D721Med (cell line): ENCODE measurements around the gene MAP4.

Experiments used
- DNase-seq: peaks from one replicate; pipeline ENCODE4 v3.0.0; 2011; ENCODE audit warnings: low spot score; ENCODE audit not compliant: insufficient read length
- FAIRE-seq: peaks from 2 replicates; lab custom pipeline; 2011; peaks lifted over from hg19 to GRCh38; lab: Jason Lieb, UNC
- TF ChIP-seq, protein P1 (sequence below): IDR thresholded peaks from 2 replicates; pipeline ENCODE4 v1.5.1; 2012; ENCODE audit warnings: mild to moderate bottlenecking, control low read depth; ENCODE audit not compliant: insufficient read depth; ENCODE audit errors: missing control alignments

Gene MAP4

DNA sequence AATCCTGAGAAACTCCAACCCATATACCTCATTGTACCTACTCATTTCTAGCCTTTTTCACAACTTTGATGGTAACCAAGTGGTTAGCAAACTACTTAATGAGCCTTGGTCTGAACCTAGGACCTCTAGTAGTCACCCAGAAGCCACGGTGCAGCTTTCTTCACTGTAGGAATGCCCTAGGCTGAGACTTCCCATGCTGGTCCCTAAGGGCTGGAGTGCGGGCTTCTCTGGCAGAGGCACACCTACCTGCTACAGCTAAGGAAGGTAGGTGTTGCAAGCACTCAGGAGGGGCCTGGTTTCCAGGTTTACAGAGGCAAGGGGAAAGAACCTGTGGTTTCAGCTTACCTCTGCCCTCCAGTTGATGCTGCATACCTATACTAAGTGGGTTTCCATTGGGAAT is 147.9 kb downstream of the MAP4 start:
- TF ChIP-seq, protein P1, sequence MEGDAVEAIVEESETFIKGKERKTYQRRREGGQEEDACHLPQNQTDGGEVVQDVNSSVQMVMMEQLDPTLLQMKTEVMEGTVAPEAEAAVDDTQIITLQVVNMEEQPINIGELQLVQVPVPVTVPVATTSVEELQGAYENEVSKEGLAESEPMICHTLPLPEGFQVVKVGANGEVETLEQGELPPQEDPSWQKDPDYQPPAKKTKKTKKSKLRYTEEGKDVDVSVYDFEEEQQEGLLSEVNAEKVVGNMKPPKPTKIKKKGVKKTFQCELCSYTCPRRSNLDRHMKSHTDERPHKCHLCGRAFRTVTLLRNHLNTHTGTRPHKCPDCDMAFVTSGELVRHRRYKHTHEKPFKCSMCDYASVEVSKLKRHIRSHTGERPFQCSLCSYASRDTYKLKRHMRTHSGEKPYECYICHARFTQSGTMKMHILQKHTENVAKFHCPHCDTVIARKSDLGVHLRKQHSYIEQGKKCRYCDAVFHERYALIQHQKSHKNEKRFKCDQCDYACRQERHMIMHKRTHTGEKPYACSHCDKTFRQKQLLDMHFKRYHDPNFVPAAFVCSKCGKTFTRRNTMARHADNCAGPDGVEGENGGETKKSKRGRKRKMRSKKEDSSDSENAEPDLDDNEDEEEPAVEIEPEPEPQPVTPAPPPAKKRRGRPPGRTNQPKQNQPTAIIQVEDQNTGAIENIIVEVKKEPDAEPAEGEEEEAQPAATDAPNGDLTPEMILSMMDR: no peak

DNA sequence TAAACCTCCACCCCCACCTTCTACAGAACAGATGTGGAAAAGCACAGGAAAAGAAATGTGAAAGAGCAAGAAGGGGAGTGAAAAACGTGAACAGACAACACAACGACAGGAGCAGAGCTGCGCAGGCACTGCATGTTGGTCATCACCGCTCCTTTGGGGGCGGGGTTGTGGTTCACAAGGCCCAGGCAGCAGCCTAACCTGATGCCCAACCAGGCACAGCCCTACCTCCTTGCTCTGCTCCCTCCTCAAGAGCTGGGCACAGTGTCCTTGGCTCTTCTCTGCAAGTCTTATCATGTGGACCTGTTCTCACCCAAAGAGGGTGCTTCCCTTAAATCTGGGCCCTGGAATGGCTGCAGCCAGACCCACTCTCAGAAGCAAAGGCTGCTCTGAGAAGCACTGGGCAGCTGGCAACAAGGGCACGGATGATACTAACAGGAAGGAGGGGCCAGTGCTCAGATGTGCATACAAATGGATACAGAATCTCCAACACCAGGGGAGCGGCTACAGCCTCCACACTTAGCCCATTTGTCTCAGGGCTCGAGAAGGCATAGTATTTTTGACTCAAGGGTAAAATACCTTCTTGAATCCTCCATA is 148.7 kb downstream of the MAP4 start:
- DNase-seq: no peak
- FAIRE-seq: no peak
- TF ChIP-seq, protein P1: no peak

More for the DNA sequence above, 147.9 kb downstream of the MAP4 start:
- no peak for DNase-seq
- FAIRE-seq: no peak

DNA sequence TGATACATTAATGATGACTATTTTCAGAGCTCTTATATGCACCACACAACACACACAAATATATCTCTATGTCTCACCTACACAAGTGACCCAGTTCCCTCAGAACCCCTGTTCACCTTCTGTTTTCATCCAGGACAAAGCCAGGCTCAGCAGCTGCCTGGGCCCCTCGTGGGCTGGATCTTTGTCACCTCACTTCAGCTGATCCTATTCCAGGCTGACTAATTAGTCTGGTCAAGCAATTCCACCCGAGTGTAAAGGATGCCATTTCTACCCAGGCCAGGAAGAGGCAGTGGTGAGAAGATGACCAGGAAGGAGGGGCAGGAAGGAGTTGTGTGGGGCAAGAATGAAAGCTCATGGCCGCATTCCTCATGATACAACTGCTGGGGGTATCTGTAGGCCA is 151.0 kb downstream of the MAP4 start:
- FAIRE-seq: no peak
- TF ChIP-seq, protein P1: no peak
- DNase-seq: no peak

DNA sequence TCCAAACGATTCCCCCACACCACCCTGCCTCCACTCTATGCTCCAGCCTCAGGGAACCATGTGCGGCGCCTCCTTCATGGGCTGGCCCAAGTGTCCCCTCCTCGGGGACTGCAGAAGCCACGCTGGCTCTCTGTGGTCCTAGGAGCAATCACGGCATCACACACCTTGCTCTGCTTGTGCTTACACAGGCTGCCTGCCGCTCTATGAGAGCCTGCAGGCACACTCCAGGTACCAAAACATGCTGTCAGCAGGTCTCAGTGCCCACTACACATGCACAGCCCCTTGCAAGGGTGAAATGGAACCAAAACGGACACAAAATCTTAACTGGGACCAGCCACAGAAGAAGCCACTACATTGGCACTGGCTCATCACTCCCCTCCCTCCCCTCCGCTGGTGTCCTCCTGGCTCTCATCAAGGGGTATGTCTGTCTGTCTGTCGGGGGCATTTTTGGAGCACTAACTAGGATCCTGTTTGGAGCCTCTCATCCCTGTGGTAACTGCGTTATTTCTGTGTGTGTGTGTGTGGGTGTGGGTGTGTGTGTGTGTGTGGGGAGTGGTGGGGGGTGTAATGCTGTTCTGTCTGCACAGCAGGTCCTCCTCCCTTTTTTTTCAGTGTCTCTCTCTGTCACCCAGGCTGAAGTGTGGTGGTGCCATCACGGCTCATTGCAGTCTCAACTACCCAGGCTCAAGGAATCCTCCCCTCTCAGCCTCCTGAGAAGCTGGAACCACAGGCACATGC is 152.7 kb downstream of the MAP4 start:
- FAIRE-seq: no peak
- no peak for DNase-seq
- TF ChIP-seq, protein P1: no peak

DNA sequence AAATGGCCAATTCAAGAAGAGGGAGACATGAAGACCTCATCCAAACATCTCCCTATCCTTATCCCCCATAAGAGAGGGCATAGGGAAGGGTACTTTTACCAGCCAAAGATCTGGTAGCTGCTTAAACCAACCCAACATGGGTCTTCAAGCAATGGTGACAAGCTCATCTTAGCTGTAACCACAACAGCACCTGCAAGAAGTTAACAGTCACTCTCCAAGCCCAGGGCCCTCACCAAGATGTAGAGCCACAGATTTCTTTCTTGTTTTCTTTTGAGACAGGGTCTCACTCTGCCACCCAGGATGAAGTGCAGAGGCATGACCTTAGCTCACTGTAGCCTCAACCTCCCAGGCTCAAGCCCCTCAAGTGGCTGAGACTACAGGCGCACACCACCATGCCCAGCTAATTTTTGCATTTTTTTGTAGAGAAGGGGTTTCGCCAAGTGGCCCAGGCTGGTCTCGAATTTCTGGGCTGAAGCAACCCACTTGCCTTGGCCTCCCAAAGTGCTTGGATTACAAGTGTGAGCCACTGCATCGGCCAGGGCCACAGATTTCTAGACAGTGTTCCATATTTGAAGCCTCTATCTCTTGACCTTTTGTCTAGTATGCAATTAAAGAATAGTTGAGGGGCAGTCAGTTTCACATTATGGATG is 156.1 kb downstream of the MAP4 start:
- no peak for FAIRE-seq
- TF ChIP-seq, protein P1: no peak
- DNase-seq: no peak

DNA sequence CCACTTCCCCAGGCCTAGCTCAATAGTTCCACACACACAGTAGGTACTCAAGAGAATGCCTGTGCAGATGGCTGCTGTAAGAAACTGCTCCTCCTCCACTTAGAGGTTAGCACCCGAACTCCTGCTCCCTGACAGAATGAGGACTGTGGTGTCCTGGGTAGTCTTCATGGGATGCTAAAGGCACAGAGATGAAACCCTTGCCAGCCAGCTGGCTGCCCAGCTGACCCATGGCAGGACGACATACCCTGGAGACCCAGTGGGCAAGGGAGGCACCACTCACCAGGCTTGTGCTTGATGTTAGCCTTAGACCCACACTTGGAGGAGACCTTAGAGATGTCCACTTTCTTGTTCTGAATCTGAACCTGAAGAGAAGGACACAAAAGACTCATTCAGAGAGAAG is 159.1 kb downstream of the MAP4 start:
- TF ChIP-seq, protein P1: no peak
- FAIRE-seq (no peak), DNase-seq (no peak)

DNA sequence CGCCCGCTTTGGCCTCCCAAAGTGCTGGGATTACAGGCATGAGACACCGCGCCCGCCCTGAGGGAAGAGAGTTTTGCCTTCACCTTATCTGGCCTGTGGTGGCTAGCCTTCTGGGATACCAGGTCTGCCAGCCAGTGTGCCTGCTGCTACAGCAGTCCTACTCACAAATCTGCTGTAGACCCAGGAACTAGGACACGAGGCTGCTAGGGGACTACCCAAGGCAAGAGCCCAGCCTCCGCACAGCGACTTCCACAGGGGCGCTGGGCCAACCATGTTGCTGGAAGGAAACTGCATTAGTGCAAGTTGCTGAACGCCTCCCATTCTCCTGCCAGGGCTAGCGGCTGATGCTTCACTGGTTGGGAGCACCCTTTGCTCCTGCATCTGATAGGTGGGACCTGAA is 159.5 kb downstream of the MAP4 start:
- DNase-seq: no peak
- FAIRE-seq: no peak
- TF ChIP-seq, protein P1: no peak
